Smooth muscle cell of the brain vasculature (primary cell): ENCODE measurements around the gene ANKRD1.

Source experiments
- DNase-seq: peaks from one replicate; pipeline ENCODE4 v3.0.0-alpha.2; 2012; ENCODE audit warnings: low read depth, low spot score

ANKRD1 gene

GRCh38 chr10:90935581-90936275, 14.8 kb upstream of the ANKRD1 start:
- no peak for DNase-seq

- DNase-seq, result no peak
Observed at GRCh38 chr10:90930971-90931871, 10.3 kb upstream of the ANKRD1 start.

- DNase-seq, result peak; percentile 63
Observed at GRCh38 chr10:90930070-90930837, 9.4 kb upstream of the ANKRD1 start.

GRCh38 chr10:90929179-90929578, 8.3 kb upstream of the ANKRD1 start:
- no peak for DNase-seq

GRCh38 chr10:90927293-90927692, 6.4 kb upstream of the ANKRD1 start:
- DNase-seq, result no peak

- DNase-seq, result no peak
Observed at GRCh38 chr10:90925079-90926029, 4.5 kb upstream of the ANKRD1 start.

GRCh38 chr10:90924552-90924951, 3.7 kb upstream of the ANKRD1 start:
- no peak for DNase-seq

- DNase-seq, result no peak
Observed at GRCh38 chr10:90923111-90923731, 2.3 kb upstream of the ANKRD1 start.

GRCh38 chr10:90921906-90922305, 1.0 kb upstream of the ANKRD1 start:
- DNase-seq, result no peak

GRCh38 chr10:90919683-90920574, 958 bp downstream of the ANKRD1 start:
- no peak for DNase-seq

- no peak for DNase-seq
Observed at GRCh38 chr10:90917968-90918318, 2.9 kb downstream of the ANKRD1 start.

GRCh38 chr10:90917238-90917967, 3.5 kb downstream of the ANKRD1 start:
- no peak for DNase-seq

GRCh38 chr10:90916392-90917237, 4.3 kb downstream of the ANKRD1 start:
- DNase-seq, result no peak

GRCh38 chr10:90915766-90916075, 5.2 kb downstream of the ANKRD1 start:
- no peak for DNase-seq

- no peak for DNase-seq
Observed at GRCh38 chr10:90914992-90915765, 5.7 kb downstream of the ANKRD1 start.

- no peak for DNase-seq
Observed at GRCh38 chr10:90913774-90914420, 7.0 kb downstream of the ANKRD1 start.
